ENCODE results near the gene SSC5D.
"Not testable (repeated sequence)": the region's sequence is repeated elsewhere in the genome, so short reads cannot be mapped to it uniquely, and the experiment has no call there.

The SSC5D gene

DNA sequence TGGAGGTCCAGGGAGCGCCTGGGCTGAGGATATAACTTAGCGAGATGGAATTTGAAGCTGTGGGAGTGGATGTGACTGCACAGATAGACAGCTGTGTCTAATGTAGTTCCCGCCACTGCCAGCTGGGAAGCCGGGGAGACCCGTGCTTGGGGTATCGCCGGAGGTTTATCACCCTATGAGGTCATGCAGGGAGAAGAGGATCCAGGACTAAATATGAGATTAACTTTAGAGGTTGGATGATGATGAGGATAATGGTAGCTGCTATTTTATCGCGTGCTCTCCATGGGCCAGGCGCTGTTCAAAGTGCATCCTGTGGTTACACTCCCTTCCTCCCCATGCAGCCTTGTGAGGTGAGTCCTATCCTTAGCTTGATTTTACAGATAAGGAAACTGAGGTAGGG is 19.9 kb downstream of the SSC5D start:
- DNase-seq: no peak

DNA sequence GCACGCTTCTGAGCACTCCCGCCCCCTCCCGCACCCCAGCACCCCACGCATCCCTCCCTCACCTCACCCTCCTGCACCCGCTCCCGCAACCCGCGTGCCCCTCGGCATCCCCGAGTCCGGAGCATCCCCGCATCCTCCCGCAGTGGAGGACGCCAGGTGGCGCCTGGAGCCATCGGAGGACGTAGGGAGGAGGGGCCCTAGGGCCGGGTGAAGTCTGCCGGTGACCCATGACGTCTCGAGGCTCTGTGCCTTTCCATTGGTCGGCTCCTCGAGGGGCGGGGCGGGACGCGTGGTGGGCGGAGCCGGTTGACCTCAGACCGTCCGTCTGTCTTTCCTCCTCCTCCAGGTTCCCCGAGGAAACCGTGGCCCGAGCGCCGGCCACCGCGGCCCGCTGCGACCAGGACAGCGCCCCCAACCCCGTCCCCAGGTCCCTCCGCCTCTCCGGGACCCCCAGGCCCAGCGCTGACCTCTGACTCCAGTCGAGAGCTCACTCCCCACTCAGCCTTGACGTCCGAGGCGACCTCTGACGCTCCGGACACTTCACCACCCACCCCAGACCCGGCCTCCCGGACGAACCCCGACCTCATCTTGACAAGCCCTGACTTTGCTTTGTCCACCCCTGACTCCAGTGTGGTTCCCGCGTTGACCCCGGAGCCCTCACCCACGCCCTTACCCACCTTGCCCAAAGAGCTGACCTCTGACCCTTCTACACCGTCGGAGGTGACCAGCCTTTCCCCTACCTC is 28.8 kb downstream of the SSC5D start:
- DNase-seq: peak; percentile 97

- peak; percentile 73 for DNase-seq
Measured at GRCh38 chr19:55519451-55520311, 31.4 kb downstream of the SSC5D start.

DNA sequence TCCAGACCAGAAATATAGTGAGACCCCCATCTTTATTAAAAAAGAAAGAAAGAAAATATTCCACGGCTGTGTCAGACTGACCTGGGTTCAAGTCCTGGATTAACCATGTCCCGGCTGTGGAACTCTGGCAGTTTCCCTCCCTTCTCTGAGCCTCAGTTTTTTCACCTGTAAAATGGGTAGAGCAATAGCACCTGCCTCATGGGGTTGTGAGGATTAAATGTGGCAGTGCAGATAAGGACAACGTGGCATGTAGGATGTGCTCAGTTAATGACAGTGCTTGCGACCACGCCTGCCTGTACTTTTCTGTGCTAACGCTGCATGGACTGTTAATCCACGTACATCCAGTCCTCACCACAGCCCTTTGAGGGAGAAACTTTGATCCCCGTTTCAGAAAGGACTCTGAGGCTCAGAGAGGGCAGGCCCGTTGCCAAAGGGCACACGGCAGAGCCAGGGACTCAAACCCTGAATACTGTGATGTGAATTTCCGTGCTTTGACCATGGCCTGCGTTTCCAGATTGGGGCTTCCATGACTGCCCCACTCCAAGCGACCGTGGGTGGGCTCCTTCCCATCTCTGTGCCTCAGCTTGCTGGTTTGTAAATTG is 32.6 kb downstream of the SSC5D start:
- no peak for DNase-seq

GRCh38 chr19:55525289-55526101 is 37.3 kb downstream of the SSC5D start:
- no peak for DNase-seq

DNA sequence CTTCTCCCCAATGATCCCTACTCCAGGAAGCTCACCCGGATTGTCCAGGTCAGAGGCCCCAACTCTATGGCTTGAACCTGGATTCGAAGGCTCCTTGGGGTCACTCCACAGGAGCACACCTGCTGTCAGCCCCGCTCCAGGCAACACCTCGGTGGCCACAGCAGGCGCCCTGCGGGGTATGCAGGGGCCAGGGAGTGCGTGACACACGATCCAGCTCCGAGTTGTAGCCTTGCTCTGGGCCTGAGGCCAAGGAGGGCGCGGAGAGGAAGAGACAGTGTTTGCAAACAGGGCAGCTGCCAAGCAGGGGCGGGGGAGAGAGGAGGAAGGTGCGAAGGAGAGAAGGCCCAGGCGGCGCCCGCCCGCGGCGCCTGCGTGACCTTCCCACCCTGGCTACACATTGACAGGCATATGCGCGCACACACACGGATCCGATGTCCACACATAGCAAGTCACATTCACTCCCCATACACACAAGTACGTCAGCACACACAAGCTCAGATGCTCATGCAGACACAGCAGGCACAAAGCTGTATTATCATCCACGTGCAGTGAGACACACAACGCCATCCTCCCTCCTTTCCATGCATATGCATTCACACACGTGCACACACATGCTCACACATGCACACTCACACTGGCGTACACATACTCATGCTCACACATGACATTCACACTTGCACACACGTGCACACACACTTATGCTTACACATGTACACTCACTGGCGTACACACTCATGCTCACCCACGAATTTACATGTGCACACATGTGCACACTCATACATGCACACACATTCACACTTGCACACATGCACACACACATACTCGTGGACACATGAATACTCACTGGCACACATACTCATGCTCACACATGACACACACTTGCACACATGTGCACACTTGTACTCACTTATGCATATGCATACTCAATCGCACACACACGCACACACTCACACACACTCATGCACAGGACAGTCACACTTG is 38.3 kb downstream of the SSC5D start:
- no peak for DNase-seq

GRCh38 chr19:55527197-55528029 is 39.2 kb downstream of the SSC5D start:
- DNase-seq: no peak

DNA sequence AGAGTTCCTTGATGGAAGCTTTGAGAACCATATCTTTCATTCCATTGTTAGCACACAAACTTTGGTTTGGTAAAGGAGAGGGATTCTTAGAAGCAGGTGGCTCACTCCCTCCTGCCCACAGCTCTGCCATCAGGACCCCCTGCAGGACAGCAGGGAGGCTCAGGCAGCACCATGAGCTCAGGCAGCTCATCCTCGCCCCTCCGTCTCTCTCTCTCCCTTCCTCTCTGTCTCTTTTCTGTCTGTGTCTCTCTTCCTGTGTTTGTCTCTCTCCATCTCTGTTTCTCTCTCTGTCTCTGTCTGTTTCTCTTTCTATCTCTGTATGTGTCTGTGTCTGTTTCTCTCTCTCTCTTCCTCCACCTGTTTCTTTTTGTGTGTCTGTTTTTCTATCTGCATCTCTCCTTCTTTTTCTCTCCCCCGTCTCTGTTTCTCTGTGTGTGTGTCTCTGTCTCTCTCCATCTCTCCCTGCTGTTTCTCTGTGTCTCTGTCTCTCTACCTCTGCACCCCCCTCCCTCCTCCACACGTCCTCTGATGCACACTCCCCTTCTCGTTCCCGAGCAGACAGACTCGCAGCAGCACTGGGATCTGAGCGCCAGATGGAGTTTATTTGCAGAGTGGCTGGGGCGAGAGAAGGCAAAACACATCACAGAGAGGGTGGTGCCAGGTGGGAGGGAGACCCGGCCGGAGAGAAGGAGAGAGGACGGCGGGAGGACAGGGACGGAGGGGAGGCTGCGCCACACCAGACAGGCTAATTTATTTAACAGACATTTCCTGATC is 40.0 kb downstream of the SSC5D start:
- DNase-seq: no peak

DNA sequence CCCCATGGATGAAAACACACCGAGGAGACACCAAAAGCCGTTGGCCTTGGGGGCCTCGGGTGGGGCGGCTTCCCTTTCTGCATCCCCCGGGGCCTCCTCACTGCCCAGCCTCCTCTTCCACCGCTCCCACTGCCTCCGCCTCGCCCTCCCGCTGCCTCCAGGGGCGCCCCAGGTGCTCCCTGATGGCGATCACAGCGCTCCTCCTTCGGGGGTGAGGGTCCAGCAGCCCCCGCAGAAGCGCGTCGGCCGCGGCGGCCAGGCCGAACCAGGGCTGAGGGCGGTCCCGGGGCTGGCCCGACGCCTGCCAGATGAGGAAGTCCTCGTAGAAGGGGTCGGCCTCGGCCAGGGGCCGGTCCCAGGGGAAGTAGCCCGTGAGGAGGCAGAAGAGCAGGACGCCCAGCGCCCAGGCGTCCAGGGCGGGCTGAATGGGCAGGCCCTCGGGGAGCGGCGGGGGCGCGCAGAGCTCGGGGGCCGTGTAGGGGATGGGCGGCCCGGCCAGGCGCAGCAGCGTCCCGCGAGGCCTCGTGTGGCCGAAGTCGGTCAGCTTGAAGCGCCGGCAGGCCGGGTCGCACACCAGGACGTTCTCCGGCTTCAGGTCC is 41.5 kb downstream of the SSC5D start:
- no peak for DNase-seq

GRCh38 chr19:55530996-55531395 is 42.8 kb downstream of the SSC5D start:
- DNase-seq: no peak

GRCh38 chr19:55534280-55534679 is 46.0 kb downstream of the SSC5D start:
- DNase-seq: not testable (repeated sequence)

DNA sequence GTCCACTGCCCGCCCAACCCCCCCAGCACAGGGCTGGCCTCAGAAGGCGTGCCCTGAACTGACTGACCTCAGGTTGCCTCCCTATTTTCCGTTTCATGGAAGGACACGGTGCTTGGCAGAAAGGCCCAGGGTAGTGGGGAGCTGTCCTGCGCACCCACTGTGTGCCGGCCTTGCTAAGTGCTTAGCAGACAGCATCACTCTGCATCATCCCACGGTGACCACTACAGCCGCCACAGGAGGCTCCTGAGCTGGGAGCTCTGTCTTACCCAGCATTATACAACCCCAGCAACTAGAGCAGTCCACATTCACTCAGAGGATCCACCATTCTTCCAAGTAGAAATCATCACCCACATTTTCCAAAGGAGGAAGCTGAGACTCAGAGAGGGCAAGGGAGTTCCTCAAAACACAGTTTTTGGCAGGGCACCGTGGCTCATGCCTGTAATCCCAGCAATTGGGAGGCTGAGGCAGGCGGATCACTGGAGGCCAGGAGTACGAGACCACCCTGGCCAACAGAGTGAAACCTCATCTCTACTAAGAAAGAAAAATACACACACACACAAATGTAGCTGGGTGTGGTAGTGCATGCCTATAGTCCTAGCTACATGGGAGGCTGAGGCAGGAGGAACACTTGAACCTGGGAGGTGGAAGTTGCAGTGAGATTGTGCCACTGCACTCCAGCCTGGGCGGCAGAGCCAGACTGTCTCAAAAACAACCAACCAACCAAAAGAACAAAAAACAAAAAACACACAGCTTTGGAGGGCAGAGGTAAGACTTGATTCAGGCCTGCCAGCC is 47.1 kb downstream of the SSC5D start:
- peak; percentile 21 for DNase-seq

DNA sequence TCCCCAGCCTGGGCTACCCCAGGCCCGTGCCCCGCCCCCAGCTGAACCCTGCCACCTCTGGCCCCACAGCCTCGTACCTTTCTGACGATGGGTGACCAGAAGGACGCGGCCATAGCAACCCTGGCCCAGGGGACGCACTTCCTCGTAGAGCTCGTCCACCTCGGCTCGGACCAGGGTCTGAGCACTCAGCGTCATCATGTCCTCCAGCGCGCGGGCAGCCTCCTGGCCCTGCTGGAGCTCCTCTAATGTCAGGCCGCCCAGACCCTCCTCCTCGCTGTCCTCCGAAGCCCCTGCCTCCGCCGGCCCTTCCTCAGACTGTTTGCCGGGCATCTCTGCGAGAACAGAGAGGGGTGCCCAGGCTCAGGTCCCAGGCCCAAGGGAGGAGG is 47.7 kb downstream of the SSC5D start:
- DNase-seq: no peak

DNA sequence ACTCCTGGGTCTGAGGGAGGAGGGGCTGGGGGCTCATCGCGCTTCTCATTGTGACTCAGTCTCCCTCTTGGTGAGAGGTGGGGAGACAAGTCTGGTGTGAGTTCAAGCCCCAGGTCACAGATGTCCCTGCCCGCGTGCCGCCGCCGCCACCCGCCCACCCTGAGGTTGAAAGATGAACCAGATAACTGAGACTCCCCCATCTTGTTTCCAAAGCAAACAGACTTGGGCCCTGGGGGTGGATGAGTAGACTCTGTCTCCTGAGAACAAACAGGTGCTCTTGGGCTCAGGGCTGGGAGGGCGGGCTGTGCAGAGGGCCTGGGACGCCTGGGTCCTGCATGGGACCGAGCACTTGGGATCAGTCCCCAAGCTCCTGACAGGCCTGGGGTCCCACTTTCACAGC is 48.1 kb downstream of the SSC5D start:
- DNase-seq: no peak

- DNase-seq: no peak
Measured at GRCh38 chr19:55536951-55537740, 48.9 kb downstream of the SSC5D start, which contains the start of gene SBK2. Gene SBK2, minus strand, starts transcription at chr19:55537133. Its CDS starts 839 bp downstream, at chr19:55536294.

DNA sequence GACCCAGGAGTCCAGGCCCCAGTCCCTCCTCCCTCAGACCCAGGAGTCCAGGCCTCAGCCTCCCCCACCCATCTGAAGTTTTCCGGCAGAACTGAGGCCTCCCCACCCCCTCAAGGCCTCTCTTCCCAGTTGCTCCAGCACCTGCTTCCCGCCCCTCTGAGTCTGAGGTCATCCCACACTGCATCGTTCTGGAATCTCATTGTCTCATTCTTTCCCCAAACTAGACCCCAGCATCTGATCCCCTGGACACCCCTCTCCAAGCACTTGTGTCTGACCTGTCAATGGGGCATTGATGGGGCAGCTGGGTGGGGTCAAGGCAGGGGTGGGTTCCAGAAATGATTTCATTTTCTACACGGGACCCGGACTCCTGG is 49.5 kb downstream of the SSC5D start:
- DNase-seq: no peak

DNA sequence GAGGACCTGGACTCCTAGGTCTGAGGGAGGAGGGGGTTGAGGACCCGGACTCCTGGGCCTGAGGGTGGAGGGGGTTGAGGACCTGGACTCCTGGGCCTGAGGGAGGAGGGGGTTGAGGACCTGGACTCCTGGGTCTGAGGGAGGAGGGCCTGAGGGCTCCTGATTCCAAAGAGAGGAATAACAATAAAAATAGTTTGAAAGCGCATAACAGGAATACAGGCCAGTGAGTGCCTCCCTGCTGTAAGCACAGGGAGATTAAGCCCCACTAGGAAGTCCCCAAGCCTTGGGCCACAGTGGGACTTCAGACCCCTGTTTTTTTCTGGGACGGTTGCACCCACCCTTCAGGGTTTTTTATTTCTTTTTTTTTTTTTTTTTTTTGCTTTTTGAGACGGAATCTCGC is 49.9 kb downstream of the SSC5D start:
- no peak for DNase-seq

Measured in suppressor macrophage treated with lipopolysaccharide for 4 hours (primary cell).